Measurements from ENCODE around the gene TNFSF8. TPM values are rescaled to one million over a fixed set of nuclear protein-coding genes. Genes with fewer than 3 reads are reported as not detected.

TNFSF8 gene
- total and polyA plus RNA-seq, 2 of the 4 experiments (the other 2 are of a cell fraction), result not detected

- Histone ChIP-seq H3K56ac (ENCODE audit: extremely low read depth, insufficient read depth, low read length) (no peak overlapping the region), H3K18ac (ENCODE audit: low read depth, low read length) (no peak overlapping the region), H3K23ac (ENCODE audit: low read depth, low read length) (no peak overlapping the region), H3K27me3 (ENCODE audit: control insufficient read depth, insufficient read depth, low read length) (peaks cover 2% of the 10 kb centered on the region; the same call in 1 of the 2 replicates), H4K91ac (ENCODE audit: insufficient read depth, low read depth, low read length) (no peak overlapping the region), H2AK5ac (ENCODE audit: low read depth, low read length) (no peak overlapping the region), H3K79me1 (ENCODE audit: low read depth in 1 of 2, low read length in 2 of 2) (no peaks in the 10 kb centered on the region), H2AFZ (replicated peaks; ENCODE audit: low read length, poor library complexity) (no peak overlapping the region), H3K9me1 (ENCODE audit: insufficient read depth, low read length) (no peaks in the 10 kb centered on the region), H2BK20ac (ENCODE audit: low read depth, low read length) (no peak overlapping the region), H4K20me1 (ENCODE audit: insufficient read depth, low read length) (no peaks in the 10 kb centered on the region), H3K9ac (ENCODE audit: low read depth, low read length) (no peak overlapping the region), H4K8ac (ENCODE audit: low read depth in 2 of 2, low read length in 2 of 2) (no peak overlapping the region), H3K4me2 (ENCODE audit: low read depth, low read length) (no peak overlapping the region), H3K4ac (ENCODE audit: low read depth, low read length) (no peak overlapping the region), H2BK120ac (ENCODE audit: low read depth, low read length) (no peak overlapping the region), H2BK5ac (ENCODE audit: low read depth, low read length, poor library complexity, severe bottlenecking) (no peak overlapping the region), H3K27ac (ENCODE audit: insufficient read depth, low read length) (no peak overlapping the region), H4K5ac (ENCODE audit: low read depth, low read length) (no peak overlapping the region), H2AK9ac (replicated peaks; ENCODE audit: low read depth, low read length, poor library complexity) (no peak overlapping the region), H3K9me3 (ENCODE audit: control insufficient read depth, insufficient read depth, low read length) (peaks cover 11% of the 10 kb centered on the region), H3K14ac (replicated peaks; ENCODE audit: low read depth, low read length) (no peak overlapping the region), H3K36me3 (ENCODE audit: control insufficient read depth, insufficient read depth, low read length) (no peaks in the 10 kb centered on the region), H3K4me3 (ENCODE audit: insufficient read depth, low read depth, low read length) (no peak overlapping the region), H3K4me1 (ENCODE audit: control insufficient read depth, insufficient read depth, low read length) (peaks cover 7% of the 10 kb centered on the region), H2BK15ac (ENCODE audit: low read depth, low read length) (no peak overlapping the region)
- DNase-seq, result no peak
- dilution Hi-C loops (cut with HindIII; ENCODE audit: low sequenced_read_pairs, unreplicated experiment), result no loop called here
- 71% methylated on average over 1 of the region's 3 CpGs; no CpG with 5 or more reads in 1 of the 2 experiments for WGBS, 2 experiments (ENCODE audit: extremely low coverage in 2 of 2, insufficient read length in 1 of 2)
- POLR2A ChIA-PET (ENCODE audit: unreplicated experiment), result no interaction called here
- in situ Hi-C loops (cut with MboI; ENCODE audit: low sequenced_read_pairs), result no loop called here
- ATAC-seq (ENCODE audit: low read depth), result no peak
- intact Hi-C loops (cut with micrococcal nuclease), result no loop called here
- TF ChIP-seq BHLHE40 (IDR thresholded peaks at IDR 0.05; ENCODE audit: low read depth, low read length), result no peak
- no peak for TF ChIP-seq RAD21 (IDR thresholded peaks at IDR 0.05; ENCODE audit: low read length)
- no peak for TF ChIP-seq CTCF (conservative IDR thresholded peaks at IDR 0.05; ENCODE audit: low read depth, low read length)
- TF ChIP-seq NFE2L2 (IDR thresholded peaks at IDR 0.05; ENCODE audit: low read depth, low read length), result no peak
- TF ChIP-seq MAZ (IDR thresholded peaks at IDR 0.05; ENCODE audit: borderline replicate concordance, low read depth, low read length), result no peak
- TF ChIP-seq RCOR1 (IDR thresholded peaks at IDR 0.05; ENCODE audit: insufficient replicate concordance, low read length), result no peak
- CTCF ChIA-PET, result no interaction called here
- BruUV-seq (replicated peaks), result no TSS peak
These were observed 27.2 kb upstream of the TNFSF8 start for GRCh38 chr9:114957558-114957957.

Data from IMR-90 (cell line).